Measurements from ENCODE around the gene SGCD. TPM values are rescaled to one million over a fixed set of nuclear protein-coding genes. Genes with fewer than 3 reads are reported as not detected.

The SGCD gene
- total RNA-seq, 1 experiment from 2014 or later = not detected

DNA sequence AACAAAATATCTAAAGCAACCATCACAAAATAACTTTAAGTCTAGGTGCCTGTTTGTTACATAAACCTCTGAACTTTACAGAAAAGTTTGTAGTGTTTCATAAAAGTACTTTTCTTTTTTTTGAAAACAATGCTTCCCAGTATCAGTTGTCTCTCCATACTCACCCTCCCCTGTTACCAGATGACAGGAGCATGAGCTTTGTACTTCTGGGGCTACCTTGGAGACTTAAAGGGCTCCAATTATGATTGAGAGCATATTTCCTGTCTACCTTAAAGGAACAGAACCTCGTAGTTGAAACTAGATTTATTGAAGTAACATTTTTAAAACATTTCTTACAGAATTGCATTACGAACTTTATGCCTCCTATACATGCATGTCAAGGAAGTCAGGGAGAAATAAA, 467.7 kb downstream of the SGCD start:
- in situ Hi-C loops (cut with HindIII; ENCODE audit: low pct_unique_long_range_greater_than_20kb, low sequenced_read_pairs) (no loop called here), intact Hi-C loops (cut with micrococcal nuclease; ENCODE audit: unreplicated experiment) (no loop called here)
- Histone ChIP-seq H3K9me3 (ENCODE audit: control insufficient read depth, insufficient read depth, low read depth, low read length) (no peaks in the 10 kb centered on the region), H3K27ac (ENCODE audit: low read length) (no peak overlapping the region), H3K36me3 (ENCODE audit: control insufficient read depth, insufficient read depth, low read length) (no peaks in the 10 kb centered on the region), H3K4me3 (ENCODE audit: low read depth in 2 of 2, low read length in 2 of 2) (no peak overlapping the region), H3K4me1 (ENCODE audit: control insufficient read depth, insufficient read depth, low read length) (no peaks in the 10 kb centered on the region), H3K27me3 (ENCODE audit: control insufficient read depth, insufficient read depth, low read length) (no peaks in the 10 kb centered on the region)
- TF ChIP-seq TCF7L2 (IDR thresholded peaks at IDR 0.05; ENCODE audit: low read depth, low read length) (no peak), POLR2AphosphoS5 (IDR thresholded peaks at IDR 0.05; ENCODE audit: low read depth, low read length) (no peak), SIN3A (IDR thresholded peaks at IDR 0.05; ENCODE audit: borderline replicate concordance, insufficient read depth, low read depth, low read length) (no peak)
- TF ChIP-seq, protein P1, sequence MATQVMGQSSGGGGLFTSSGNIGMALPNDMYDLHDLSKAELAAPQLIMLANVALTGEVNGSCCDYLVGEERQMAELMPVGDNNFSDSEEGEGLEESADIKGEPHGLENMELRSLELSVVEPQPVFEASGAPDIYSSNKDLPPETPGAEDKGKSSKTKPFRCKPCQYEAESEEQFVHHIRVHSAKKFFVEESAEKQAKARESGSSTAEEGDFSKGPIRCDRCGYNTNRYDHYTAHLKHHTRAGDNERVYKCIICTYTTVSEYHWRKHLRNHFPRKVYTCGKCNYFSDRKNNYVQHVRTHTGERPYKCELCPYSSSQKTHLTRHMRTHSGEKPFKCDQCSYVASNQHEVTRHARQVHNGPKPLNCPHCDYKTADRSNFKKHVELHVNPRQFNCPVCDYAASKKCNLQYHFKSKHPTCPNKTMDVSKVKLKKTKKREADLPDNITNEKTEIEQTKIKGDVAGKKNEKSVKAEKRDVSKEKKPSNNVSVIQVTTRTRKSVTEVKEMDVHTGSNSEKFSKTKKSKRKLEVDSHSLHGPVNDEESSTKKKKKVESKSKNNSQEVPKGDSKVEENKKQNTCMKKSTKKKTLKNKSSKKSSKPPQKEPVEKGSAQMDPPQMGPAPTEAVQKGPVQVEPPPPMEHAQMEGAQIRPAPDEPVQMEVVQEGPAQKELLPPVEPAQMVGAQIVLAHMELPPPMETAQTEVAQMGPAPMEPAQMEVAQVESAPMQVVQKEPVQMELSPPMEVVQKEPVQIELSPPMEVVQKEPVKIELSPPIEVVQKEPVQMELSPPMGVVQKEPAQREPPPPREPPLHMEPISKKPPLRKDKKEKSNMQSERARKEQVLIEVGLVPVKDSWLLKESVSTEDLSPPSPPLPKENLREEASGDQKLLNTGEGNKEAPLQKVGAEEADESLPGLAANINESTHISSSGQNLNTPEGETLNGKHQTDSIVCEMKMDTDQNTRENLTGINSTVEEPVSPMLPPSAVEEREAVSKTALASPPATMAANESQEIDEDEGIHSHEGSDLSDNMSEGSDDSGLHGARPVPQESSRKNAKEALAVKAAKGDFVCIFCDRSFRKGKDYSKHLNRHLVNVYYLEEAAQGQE (IDR thresholded peaks at IDR 0.05; ENCODE audit: insufficient read depth in 1 of 2, low read depth in 2 of 2, low read length in 1 of 2) = no peak
- TF ChIP-seq, protein P2, sequence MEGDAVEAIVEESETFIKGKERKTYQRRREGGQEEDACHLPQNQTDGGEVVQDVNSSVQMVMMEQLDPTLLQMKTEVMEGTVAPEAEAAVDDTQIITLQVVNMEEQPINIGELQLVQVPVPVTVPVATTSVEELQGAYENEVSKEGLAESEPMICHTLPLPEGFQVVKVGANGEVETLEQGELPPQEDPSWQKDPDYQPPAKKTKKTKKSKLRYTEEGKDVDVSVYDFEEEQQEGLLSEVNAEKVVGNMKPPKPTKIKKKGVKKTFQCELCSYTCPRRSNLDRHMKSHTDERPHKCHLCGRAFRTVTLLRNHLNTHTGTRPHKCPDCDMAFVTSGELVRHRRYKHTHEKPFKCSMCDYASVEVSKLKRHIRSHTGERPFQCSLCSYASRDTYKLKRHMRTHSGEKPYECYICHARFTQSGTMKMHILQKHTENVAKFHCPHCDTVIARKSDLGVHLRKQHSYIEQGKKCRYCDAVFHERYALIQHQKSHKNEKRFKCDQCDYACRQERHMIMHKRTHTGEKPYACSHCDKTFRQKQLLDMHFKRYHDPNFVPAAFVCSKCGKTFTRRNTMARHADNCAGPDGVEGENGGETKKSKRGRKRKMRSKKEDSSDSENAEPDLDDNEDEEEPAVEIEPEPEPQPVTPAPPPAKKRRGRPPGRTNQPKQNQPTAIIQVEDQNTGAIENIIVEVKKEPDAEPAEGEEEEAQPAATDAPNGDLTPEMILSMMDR (IDR thresholded peaks at IDR 0.05) = no peak
- ATAC-seq = no peak
- DNase-seq (ENCODE audit: low read depth, low spot score) = no peak
- BruUV-seq (replicated peaks) = no TSS peak
- ChIA-PET POLR2A (no interaction called here), CTCF (no interaction called here)

DNA sequence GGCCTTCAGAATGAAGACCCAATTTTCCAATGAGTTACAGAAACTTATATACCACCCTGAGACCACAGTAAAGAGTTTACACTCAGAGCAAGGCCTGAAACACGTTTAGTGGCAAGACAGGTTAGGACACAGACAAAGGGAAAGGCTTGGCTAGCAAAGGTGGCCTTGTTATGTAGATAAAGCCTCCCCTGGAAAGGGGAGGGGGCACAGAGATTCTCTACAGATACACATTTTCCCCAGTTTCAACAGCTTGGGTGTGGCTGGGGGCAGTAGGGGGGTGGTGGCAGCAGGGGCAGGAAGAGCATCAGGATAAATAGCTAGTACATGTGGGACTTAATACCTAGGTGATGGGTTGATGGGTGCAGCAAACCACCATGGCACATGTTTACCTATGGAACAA, 471.2 kb downstream of the SGCD start:
- H3K27ac ChIP-seq (ENCODE audit: low read length) = no peak overlapping the region
- in situ Hi-C loops (cut with HindIII; ENCODE audit: low pct_unique_long_range_greater_than_20kb, low sequenced_read_pairs) (no loop called here), intact Hi-C loops (cut with micrococcal nuclease; ENCODE audit: unreplicated experiment) (no loop called here)
- ChIA-PET CTCF (no interaction called here), POLR2A (no interaction called here)
- no peaks in the 10 kb centered on the region for H3K36me3 ChIP-seq (ENCODE audit: control insufficient read depth, insufficient read depth, low read length)
- no peak overlapping the region for H3K4me3 ChIP-seq (ENCODE audit: low read depth in 2 of 2, low read length in 2 of 2)
- BruUV-seq (replicated peaks) = no TSS peak
- no peaks in the 10 kb centered on the region for H3K27me3 ChIP-seq (ENCODE audit: control insufficient read depth, insufficient read depth, low read length)
- no peaks in the 10 kb centered on the region for H3K4me1 ChIP-seq (ENCODE audit: control insufficient read depth, insufficient read depth, low read length)
- no peaks in the 10 kb centered on the region for H3K9me3 ChIP-seq (ENCODE audit: control insufficient read depth, insufficient read depth, low read depth, low read length)
- no peak for TF ChIP-seq SIN3A (IDR thresholded peaks at IDR 0.05; ENCODE audit: borderline replicate concordance, insufficient read depth, low read depth, low read length)
- TF ChIP-seq TCF7L2 (IDR thresholded peaks at IDR 0.05; ENCODE audit: low read depth, low read length) = no peak
- no peak for TF ChIP-seq POLR2AphosphoS5 (IDR thresholded peaks at IDR 0.05; ENCODE audit: low read depth, low read length)
- TF ChIP-seq, protein P1 (IDR thresholded peaks at IDR 0.05; ENCODE audit: insufficient read depth in 1 of 2, low read depth in 2 of 2, low read length in 1 of 2) = no peak
- TF ChIP-seq, protein P2 (IDR thresholded peaks at IDR 0.05) = no peak
- no peak for ATAC-seq
- no peak for DNase-seq (ENCODE audit: low read depth, low spot score)

Measured in Panc1 (cell line).